B cell (primary cell): ENCODE data around the gene TENM4.

ENCODE experiments used
- EZH2 ChIP-seq: IDR thresholded peaks from 2 replicates; pipeline ENCODE4 v1.6.1; 2012; ENCODE audit warnings: borderline replicate concordance, low read depth, mild to moderate bottlenecking, moderate library complexity, low read length; ENCODE audit not compliant: insufficient read depth, poor library complexity, severe bottlenecking
- TF ChIP-seq, protein P1 (sequence below): fragments of 200-600 bp; IDR thresholded peaks from one replicate; pipeline ENCODE4 v1.8.0; 2022; ENCODE audit warnings: antibody characterized with exemption, mild to moderate bottlenecking

DNA sequence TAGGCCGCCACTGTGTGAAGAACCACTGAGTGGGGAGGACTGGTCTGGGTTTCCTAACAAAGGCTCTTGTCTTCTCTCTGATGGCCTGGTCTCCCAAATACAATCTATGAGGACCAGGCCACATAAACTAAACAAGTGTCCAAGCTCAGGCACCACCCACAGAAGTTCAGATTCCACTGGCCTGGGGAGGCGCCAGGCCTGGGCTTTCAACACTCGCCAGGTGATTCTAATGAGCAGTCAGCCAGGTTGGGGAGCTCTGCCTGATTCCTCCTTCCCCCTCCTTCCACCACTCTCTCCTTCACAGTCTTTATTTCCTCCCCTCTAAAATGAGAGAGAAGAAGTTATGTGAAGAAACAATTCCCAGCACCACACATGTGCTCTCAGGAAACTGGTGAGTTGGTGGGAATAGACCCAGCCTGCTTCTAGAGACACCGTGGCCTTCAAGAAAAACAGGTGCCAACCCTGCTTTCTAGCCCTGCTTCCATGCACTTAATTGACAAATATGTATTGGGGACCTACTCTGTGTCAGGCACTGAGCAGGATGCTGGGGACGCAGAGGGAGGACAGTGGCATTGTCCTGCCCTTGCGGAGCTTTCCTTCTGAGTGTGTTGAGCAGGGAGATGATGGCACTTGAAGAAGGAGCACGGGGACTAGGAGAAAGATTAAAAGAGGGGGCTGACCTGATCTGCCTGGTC lies 242.5 kb downstream of the TENM4 start:
- TF ChIP-seq, protein P1, sequence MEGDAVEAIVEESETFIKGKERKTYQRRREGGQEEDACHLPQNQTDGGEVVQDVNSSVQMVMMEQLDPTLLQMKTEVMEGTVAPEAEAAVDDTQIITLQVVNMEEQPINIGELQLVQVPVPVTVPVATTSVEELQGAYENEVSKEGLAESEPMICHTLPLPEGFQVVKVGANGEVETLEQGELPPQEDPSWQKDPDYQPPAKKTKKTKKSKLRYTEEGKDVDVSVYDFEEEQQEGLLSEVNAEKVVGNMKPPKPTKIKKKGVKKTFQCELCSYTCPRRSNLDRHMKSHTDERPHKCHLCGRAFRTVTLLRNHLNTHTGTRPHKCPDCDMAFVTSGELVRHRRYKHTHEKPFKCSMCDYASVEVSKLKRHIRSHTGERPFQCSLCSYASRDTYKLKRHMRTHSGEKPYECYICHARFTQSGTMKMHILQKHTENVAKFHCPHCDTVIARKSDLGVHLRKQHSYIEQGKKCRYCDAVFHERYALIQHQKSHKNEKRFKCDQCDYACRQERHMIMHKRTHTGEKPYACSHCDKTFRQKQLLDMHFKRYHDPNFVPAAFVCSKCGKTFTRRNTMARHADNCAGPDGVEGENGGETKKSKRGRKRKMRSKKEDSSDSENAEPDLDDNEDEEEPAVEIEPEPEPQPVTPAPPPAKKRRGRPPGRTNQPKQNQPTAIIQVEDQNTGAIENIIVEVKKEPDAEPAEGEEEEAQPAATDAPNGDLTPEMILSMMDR = no peak
- TF ChIP-seq EZH2 = no peak
